ENCODE measurements around the gene AFP. TPM values are rescaled to one million over a fixed set of nuclear protein-coding genes. Genes with fewer than 3 reads are reported as not detected.
"Not testable (repeated sequence)": the region's sequence is repeated elsewhere in the genome, so short reads cannot be mapped to it uniquely, and the experiment has no call there.

Gene AFP
- not detected for total RNA-seq

DNA sequence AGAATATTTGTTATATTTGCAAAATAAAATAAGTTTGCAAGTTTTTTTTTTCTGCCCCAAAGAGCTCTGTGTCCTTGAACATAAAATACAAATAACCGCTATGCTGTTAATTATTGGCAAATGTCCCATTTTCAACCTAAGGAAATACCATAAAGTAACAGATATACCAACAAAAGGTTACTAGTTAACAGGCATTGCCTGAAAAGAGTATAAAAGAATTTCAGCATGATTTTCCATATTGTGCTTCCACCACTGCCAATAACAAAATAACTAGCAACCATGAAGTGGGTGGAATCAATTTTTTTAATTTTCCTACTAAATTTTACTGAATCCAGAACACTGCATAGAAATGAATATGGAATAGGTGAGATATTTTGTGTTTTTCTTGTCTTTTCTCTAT is at the start of gene AFP:
Gene AFP (plus strand): TSS at position 238 of the 400 bp plus-strand sequence. CDS start 42 bp downstream, at position 280.
- Mint-ChIP-seq H3K36me3 (ENCODE audit: low read depth) (no peaks in the 10 kb centered on the region), H3K27ac (no peak within 1 kb of the TSS), H3K27me3 (peaks cover 4% of the 10 kb centered on the region), H3K4me3 (no peak within 1 kb of the TSS), H3K4me1 (no peaks in the 10 kb centered on the region), H3K9me3 (no peaks in the 10 kb centered on the region)
- DNase-seq = no peak
- POLR2A ChIA-PET = no interaction called here
- CTCF ChIA-PET = interaction anchor here (2.2 kb wide), 1 partner anchor 10 kb away, joined by 9 read pairs; no protein-coding TSS in a partner anchor

DNA sequence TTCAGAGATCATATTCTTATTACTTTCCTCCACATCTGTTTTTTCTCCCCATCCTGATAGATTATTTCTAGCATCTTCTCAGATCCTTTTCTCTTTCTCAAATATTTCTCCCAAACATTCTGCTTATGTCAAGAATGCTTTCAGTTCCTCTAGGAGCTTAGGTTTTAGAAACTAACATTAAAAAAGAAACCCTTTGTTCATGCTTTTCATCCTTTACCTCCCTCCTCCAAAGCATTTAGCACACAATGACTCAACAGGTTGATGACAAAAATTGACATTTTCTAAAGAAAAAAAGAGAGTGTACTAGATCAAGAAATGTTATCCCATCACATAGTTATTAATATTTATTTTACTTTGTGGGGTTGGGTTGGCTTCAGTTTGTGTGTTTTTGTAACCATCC is 48.5 kb upstream of the AFP start:
- Mint-ChIP-seq H3K27ac (no peak overlapping the region), H3K9me3 (peaks cover 3% of the 10 kb centered on the region), H3K4me3 (no peak overlapping the region), H3K4me1 (no peaks in the 10 kb centered on the region), H3K36me3 (ENCODE audit: low read depth) (no peaks in the 10 kb centered on the region), H3K27me3 (no peaks in the 10 kb centered on the region)
- CTCF ChIA-PET = no interaction called here
- no peak for DNase-seq
- POLR2A ChIA-PET = no interaction called here

DNA sequence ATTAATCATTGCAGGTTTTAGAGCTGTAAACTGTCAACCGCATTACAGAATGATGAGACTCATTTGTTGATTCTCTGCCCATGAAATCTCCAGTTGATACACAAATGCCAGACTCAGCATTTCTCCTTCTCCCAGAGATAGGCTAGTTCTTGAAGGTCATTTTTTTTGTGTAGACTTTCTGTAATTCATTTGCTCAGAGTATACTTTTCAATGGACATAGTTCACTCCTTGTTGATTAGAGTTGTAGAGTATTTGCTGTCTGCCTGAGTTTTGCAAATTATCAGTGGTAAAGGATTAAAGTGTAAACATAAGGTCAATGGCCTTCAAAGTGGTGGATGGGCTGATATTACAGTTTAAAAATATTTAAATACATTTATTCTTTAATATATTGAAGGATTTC is 47.1 kb upstream of the AFP start:
- H3K9me3 Mint-ChIP-seq = peaks cover 3% of the 10 kb centered on the region
- no peak overlapping the region for H3K4me3 Mint-ChIP-seq
- H3K36me3 Mint-ChIP-seq (ENCODE audit: low read depth) = no peaks in the 10 kb centered on the region
- H3K27ac Mint-ChIP-seq = no peak overlapping the region
- H3K27me3 Mint-ChIP-seq = no peaks in the 10 kb centered on the region
- CTCF ChIA-PET = no interaction called here
- POLR2A ChIA-PET = no interaction called here
- no peak for DNase-seq
- no peaks in the 10 kb centered on the region for H3K4me1 Mint-ChIP-seq

DNA sequence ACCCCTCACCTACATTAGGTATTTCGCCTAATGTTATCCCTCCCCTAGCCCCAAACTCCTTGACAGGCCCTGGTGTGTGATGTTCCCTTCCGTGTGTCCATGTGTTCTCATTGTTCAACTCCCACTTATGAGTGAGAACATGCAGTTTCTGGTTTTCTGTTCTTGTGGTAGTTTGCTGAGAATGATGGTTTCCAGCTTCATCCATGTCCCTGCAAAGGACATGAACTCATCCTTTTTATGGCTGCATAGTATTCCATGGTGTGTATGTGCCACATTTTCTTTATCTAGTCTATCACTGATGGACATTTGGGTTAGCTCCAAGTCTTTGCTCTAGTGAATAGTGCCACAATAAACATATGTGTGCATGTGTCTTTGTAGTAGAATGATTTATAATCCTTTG is 46.4 kb upstream of the AFP start:
- H3K9me3 Mint-ChIP-seq; H3K4me3 Mint-ChIP-seq; H3K27ac Mint-ChIP-seq; H3K27me3 Mint-ChIP-seq; H3K4me1 Mint-ChIP-seq; H3K36me3 Mint-ChIP-seq (ENCODE audit: low read depth); DNase-seq; POLR2A ChIA-PET; CTCF ChIA-PET: not testable (repeated sequence)

DNA sequence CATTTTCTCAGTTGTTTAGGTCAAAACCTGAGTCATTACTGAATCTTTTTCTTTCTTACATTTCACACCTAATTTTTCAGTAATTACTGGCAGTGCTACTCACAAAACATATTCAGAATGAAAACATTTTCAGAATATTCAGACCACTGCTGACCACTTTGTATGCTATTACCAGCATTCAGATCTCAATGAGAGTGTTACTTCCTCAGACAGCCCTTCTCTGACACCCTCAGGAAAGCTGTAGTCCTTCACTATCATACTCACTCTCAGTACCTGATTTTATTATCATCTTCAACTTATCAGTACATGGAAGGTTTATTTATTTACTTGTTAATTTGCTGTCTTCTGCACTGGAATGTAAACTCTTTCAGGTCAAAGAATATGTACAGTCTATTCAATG is 44.2 kb upstream of the AFP start:
- H3K36me3 Mint-ChIP-seq (ENCODE audit: low read depth) = no peaks in the 10 kb centered on the region
- no peak overlapping the region for H3K27ac Mint-ChIP-seq
- no peaks in the 10 kb centered on the region for H3K9me3 Mint-ChIP-seq
- POLR2A ChIA-PET = no interaction called here
- no peak for DNase-seq
- no peaks in the 10 kb centered on the region for H3K4me1 Mint-ChIP-seq
- H3K4me3 Mint-ChIP-seq = no peak overlapping the region
- CTCF ChIA-PET = no interaction called here
- H3K27me3 Mint-ChIP-seq = no peaks in the 10 kb centered on the region

DNA sequence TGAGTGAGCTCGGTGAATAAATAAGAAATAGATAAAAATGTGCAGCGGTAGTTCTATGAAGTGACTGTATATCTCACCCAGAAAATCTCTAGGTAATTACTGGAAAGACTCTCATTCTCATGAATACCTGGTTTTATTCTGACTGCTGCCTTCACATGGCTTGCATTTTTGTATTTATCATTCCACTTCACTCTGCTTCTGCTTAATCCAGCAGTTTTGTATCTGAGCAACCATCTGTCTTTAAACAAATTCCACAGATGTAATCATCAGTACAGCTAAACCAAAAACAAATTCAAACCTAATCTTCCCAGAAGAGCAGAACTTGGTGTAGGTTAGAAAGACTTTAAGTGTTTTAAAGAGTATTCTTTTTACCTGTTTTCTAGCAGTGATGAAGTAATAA is 43.1 kb upstream of the AFP start:
- no peaks in the 10 kb centered on the region for H3K4me1 Mint-ChIP-seq
- H3K4me3 Mint-ChIP-seq = no peak overlapping the region
- no peaks in the 10 kb centered on the region for H3K9me3 Mint-ChIP-seq
- DNase-seq = no peak
- H3K27ac Mint-ChIP-seq = no peak overlapping the region
- ChIA-PET POLR2A (no interaction called here), CTCF (no interaction called here)
- H3K36me3 Mint-ChIP-seq (ENCODE audit: low read depth) = no peaks in the 10 kb centered on the region
- no peaks in the 10 kb centered on the region for H3K27me3 Mint-ChIP-seq

DNA sequence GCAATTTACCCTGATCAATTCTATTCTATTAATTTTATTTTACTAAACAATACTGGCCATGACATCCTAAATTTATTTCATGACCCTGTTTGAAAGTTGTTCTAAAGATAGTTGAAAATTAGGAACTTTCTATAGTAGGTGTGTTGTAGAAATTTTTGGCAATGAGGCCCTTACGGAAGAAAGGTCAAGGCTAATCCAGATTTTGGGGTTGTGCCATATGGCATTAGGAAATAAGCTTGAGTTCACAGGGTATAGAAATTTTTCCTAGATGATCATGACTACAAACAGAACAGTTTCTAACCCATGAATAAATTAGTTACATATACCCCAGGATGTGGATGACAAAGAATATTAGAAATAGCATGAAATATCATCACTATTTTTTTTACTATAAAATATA is 39.7 kb upstream of the AFP start:
- Mint-ChIP-seq H3K27me3 (no peaks in the 10 kb centered on the region), H3K27ac (no peak overlapping the region), H3K9me3 (no peaks in the 10 kb centered on the region), H3K4me1 (no peaks in the 10 kb centered on the region), H3K4me3 (no peak overlapping the region), H3K36me3 (ENCODE audit: low read depth) (no peaks in the 10 kb centered on the region)
- no peak for DNase-seq
- POLR2A ChIA-PET = no interaction called here
- CTCF ChIA-PET = no interaction called here

DNA sequence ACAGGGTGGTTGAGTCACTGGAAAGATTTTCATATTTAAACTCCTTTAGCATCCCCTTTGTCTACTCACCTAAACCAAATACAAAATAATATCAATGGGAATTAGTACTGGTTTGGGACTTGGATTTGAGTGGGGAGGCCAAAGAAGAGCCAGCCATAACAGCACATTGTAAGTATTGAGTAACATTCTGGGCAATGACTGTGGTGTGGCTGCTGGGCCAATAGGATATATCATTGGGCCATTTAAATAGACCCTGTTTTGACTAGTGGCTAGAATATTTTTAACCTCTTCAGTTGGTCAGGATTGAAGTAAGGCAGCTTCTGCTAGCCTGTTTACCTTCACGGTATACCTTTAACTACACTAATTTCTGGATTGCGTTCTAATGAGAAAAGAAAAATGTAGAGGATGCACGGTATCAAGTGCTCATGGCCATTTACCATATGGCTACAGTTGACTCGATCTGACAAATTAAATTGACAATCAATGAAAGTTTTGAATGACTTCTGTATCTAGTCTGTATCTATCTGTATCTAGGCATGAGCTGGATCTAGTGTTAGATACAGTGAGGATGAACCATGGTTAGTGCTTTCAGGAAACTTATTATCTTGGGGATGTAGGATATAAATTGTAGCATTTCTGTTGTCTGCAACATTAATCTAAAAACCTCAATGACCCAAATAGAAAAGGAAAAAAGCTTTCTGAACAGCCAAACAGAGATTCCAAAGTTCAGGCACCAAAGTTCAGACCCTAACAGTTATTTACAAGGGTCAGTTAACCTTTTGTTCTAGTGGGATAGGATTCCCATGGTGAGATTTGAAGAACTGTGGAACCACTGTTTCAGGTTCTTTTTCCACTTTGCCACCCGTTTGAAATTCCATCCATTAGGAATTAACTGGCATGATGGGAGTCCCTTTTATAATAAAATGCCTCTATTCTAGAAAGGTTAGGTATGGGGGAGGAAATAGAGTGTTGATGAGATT is 38.7 kb upstream of the AFP start:
- Mint-ChIP-seq H3K9me3 (no peaks in the 10 kb centered on the region), H3K4me1 (no peaks in the 10 kb centered on the region), H3K27ac (no peak overlapping the region), H3K36me3 (ENCODE audit: low read depth) (no peaks in the 10 kb centered on the region), H3K27me3 (no peaks in the 10 kb centered on the region), H3K4me3 (no peak overlapping the region)
- POLR2A ChIA-PET = no interaction called here
- CTCF ChIA-PET = no interaction called here
- no peak for DNase-seq

DNA sequence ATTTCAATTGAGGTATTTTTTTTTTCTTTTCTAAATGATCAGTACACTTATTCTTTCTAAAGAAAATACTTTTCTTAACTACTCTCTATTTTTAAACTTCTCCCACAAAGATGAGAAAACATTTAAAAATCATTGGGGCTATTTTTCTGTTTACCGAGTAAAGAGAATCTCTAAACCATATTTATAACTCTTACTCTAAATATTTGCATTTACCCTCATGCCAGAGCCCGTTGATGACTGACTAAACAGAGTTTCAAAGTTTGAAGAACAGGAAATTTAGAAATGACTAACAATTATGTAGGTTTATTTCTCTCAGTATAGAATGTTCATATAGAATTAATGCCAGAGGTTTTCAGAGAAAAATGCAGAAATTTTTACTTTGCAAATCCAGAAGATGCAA is 34.6 kb upstream of the AFP start:
- Mint-ChIP-seq H3K27me3 (no peaks in the 10 kb centered on the region), H3K36me3 (ENCODE audit: low read depth) (no peaks in the 10 kb centered on the region), H3K4me3 (no peak overlapping the region), H3K4me1 (no peaks in the 10 kb centered on the region), H3K27ac (no peak overlapping the region), H3K9me3 (no peaks in the 10 kb centered on the region)
- ChIA-PET CTCF (no interaction called here), POLR2A (no interaction called here)
- no peak for DNase-seq

DNA sequence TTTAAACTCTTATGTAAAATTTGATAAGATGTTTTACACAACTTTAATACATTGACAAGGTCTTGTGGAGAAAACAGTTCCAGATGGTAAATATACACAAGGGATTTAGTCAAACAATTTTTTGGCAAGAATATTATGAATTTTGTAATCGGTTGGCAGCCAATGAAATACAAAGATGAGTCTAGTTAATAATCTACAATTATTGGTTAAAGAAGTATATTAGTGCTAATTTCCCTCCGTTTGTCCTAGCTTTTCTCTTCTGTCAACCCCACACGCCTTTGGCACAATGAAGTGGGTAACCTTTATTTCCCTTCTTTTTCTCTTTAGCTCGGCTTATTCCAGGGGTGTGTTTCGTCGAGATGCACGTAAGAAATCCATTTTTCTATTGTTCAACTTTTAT is 32.0 kb upstream of the AFP start, which contains the start of gene ALB:
Gene ALB (plus strand): TSS at position 246 of the 400 bp plus-strand sequence. CDS start 41 bp downstream, at position 287.
- H3K36me3 Mint-ChIP-seq (ENCODE audit: low read depth) = no peaks in the 10 kb centered on the region
- ChIA-PET CTCF (no interaction called here), POLR2A (no interaction called here)
- no peak within 1 kb of the TSS for H3K27ac Mint-ChIP-seq
- no peaks in the 10 kb centered on the region for H3K9me3 Mint-ChIP-seq
- no peaks in the 10 kb centered on the region for H3K4me1 Mint-ChIP-seq
- DNase-seq = no peak
- H3K27me3 Mint-ChIP-seq = no peaks in the 10 kb centered on the region
- no peak within 1 kb of the TSS for H3K4me3 Mint-ChIP-seq

DNA sequence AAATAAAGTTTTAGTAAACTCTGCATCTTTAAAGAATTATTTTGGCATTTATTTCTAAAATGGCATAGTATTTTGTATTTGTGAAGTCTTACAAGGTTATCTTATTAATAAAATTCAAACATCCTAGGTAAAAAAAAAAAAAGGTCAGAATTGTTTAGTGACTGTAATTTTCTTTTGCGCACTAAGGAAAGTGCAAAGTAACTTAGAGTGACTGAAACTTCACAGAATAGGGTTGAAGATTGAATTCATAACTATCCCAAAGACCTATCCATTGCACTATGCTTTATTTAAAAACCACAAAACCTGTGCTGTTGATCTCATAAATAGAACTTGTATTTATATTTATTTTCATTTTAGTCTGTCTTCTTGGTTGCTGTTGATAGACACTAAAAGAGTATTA is 31.6 kb upstream of the AFP start:
- no peaks in the 10 kb centered on the region for H3K27me3 Mint-ChIP-seq
- no peaks in the 10 kb centered on the region for H3K4me1 Mint-ChIP-seq
- CTCF ChIA-PET = no interaction called here
- H3K36me3 Mint-ChIP-seq (ENCODE audit: low read depth) = no peaks in the 10 kb centered on the region
- no peak overlapping the region for H3K27ac Mint-ChIP-seq
- DNase-seq = no peak
- H3K4me3 Mint-ChIP-seq = no peak overlapping the region
- POLR2A ChIA-PET = no interaction called here
- no peaks in the 10 kb centered on the region for H3K9me3 Mint-ChIP-seq

DNA sequence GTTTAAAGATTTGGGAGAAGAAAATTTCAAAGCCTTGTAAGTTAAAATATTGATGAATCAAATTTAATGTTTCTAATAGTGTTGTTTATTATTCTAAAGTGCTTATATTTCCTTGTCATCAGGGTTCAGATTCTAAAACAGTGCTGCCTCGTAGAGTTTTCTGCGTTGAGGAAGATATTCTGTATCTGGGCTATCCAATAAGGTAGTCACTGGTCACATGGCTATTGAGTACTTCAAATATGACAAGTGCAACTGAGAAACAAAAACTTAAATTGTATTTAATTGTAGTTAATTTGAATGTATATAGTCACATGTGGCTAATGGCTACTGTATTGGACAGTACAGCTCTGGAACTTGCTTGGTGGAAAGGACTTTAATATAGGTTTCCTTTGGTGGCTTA is 30.9 kb upstream of the AFP start:
- H3K9me3 Mint-ChIP-seq = no peaks in the 10 kb centered on the region
- no peaks in the 10 kb centered on the region for H3K36me3 Mint-ChIP-seq (ENCODE audit: low read depth)
- H3K27ac Mint-ChIP-seq = no peak overlapping the region
- H3K27me3 Mint-ChIP-seq = peaks cover 2% of the 10 kb centered on the region
- H3K4me3 Mint-ChIP-seq = no peak overlapping the region
- no peak for DNase-seq
- POLR2A ChIA-PET = no interaction called here
- CTCF ChIA-PET = no interaction called here
- H3K4me1 Mint-ChIP-seq = no peaks in the 10 kb centered on the region

DNA sequence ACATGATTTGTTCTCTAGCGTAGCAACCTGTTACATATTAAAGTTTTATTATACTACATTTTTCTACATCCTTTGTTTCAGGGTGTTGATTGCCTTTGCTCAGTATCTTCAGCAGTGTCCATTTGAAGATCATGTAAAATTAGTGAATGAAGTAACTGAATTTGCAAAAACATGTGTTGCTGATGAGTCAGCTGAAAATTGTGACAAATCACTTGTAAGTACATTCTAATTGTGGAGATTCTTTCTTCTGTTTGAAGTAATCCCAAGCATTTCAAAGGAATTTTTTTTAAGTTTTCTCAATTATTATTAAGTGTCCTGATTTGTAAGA is 29.5 kb upstream of the AFP start:
- Mint-ChIP-seq H3K27me3 (peaks cover 2% of the 10 kb centered on the region), H3K9me3 (no peaks in the 10 kb centered on the region), H3K4me3 (no peak overlapping the region), H3K36me3 (ENCODE audit: low read depth) (no peaks in the 10 kb centered on the region), H3K4me1 (no peaks in the 10 kb centered on the region), H3K27ac (no peak overlapping the region)
- ChIA-PET CTCF (no interaction called here), POLR2A (no interaction called here)
- DNase-seq = no peak

DNA sequence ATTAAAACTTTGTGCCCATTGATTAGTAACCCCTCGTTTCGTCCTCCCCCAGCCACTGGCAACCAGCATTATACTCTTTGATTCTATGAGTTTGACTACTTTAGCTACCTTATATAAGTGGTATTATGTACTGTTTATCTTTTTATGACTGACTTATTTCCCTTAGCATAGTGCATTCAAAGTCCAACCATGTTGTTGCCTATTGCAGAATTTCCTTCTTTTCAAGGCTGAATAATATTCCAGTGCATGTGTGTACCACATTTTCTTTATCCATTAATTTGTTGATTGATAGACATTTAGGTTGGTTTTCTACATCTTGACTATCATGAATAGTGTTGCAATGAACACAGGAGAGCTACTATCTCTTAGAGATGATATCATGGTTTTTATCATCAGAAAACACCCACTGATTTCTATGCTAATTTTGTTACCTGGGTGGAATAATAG is 28.8 kb upstream of the AFP start:
- no peaks in the 10 kb centered on the region for H3K36me3 Mint-ChIP-seq (ENCODE audit: low read depth)
- no peak overlapping the region for H3K4me3 Mint-ChIP-seq
- peaks cover 2% of the 10 kb centered on the region for H3K27me3 Mint-ChIP-seq
- DNase-seq = no peak
- ChIA-PET CTCF (no interaction called here), POLR2A (no interaction called here)
- no peaks in the 10 kb centered on the region for H3K4me1 Mint-ChIP-seq
- no peaks in the 10 kb centered on the region for H3K9me3 Mint-ChIP-seq
- H3K27ac Mint-ChIP-seq = no peak overlapping the region
